NK-92 (cell line): Measurements from ENCODE around the gene FXYD1.

Experiments
- DNase-seq: peaks from one replicate; lab custom pipeline; 2025; ENCODE audit not compliant: unreplicated experiment; lab: John Stamatoyannopoulos, UW

FXYD1 gene

DNA sequence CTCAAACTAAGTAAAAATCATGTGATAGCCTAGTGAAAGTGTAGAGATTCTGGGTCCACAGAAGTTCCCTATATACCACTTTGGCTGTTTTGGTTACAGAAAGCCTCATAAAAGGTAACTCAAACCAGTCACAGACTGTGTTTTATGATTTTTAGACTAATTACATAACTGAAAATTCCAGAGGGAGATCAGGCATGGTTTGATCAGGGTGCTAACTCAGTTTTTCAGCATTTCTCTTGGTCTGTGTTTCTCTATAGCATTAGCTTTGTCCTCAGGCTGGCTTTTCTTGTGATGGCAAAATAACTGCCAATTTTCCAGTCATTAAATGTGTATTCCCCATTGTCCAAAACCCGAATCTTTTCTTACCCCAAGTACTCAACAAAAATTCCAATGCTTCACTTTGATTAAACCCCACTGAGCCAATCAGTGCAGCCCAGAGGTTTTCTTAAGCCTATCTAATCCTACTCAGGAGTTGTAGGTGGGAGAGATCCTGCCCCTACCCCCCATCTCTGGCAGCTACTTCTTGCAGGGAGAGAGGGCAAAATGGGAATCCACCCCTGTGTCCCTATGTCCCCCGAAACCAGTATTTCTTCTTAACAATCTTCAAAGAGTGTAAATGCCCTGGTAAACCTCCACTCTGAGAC lies 31.6 kb upstream of the FXYD1 start:
- no peak for DNase-seq

DNA sequence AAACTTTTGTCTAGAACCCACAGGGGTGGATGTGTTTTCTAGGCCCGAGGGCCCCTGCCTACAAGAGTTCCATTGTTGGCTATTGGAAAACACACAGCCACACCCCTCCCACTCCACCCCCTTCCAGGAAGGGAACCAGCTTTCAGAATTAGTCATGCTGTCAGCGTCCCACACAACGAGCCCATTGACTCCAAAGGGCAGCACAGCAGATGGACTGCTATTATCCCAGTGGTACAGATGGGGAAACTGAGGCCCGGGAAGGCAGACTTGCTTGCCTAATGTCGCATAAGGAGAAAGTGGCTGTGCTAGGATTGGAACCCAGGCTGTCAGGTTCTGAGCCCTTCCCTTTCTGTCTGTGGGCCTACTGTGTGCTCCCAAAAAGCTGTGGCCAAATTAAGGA lies 31.1 kb upstream of the FXYD1 start:
- no peak for DNase-seq

DNA sequence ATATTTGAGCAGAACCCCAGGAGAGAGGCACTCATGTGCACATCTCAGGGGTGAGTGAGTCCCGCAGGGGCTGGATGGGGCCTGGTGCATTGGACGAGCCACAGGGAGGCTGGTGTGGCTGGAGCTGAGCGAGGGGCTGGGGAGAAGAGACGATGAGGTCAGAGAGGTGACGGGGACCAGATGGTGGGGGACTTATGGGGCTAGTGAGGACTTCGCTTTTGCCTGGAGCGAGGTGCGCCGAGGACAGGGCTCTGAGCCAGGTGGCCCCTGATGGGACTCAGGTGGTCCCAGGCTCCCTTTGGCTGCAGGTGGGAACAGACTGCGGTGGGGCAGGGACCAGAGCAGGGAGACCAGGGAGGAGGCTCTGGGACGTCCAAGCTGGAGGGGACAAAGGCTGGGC lies 29.9 kb upstream of the FXYD1 start:
- no peak for DNase-seq

DNA sequence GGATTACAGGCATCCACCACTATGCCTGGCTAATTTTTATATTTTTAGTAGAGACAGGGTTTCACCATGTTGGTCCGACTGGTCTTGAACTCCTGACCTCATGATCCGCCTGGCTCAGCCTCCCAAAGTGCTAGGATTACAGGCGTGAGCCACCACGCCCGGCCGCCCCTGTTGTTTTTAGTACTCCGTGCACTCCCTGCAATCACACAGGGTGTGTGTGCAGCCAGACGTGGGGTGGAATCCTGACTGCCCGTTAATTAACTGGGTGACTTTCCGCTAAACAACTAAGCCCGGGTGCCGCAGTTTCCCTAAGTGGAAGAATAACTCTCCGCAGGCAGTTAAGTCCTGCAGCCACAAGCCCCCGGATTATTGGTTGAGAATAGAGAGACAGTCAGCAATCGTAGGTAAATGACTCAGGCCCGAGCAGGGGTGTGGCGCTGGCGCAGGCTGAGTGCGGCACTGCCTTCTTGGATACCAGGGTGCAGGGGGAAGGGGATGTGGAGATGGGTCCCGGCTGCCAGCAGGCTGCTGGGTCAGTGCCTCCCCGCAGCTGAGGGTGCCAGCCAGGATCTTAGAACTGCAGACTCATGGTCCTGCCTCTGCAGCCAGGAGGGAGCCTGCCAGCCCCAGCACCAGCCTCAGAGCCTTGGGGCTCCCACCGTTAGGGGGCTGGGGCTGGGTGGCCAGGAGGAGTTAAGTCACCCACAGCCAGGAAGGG lies 29.1 kb upstream of the FXYD1 start:
- DNase-seq, result no peak

DNA sequence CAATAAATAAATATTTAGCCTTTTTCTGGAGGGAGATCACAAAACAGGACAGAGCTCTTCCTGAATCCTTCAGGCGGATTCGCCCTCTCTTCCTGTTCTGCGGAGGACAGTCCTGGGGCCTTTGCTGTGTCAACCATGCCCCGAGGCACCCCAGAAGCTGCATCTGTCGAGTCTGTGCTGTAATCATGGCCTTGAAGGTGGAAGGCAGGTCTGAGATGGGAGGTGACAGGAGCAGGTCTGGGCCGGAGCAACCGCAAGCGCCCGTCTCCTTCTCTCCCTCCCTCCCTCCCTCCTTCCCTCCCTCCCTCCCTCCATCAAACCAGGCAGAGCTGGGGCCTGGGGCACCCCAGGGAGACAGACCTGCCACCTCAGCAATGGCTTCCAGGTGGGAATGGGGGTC lies 27.6 kb upstream of the FXYD1 start:
- DNase-seq, result no peak

DNA sequence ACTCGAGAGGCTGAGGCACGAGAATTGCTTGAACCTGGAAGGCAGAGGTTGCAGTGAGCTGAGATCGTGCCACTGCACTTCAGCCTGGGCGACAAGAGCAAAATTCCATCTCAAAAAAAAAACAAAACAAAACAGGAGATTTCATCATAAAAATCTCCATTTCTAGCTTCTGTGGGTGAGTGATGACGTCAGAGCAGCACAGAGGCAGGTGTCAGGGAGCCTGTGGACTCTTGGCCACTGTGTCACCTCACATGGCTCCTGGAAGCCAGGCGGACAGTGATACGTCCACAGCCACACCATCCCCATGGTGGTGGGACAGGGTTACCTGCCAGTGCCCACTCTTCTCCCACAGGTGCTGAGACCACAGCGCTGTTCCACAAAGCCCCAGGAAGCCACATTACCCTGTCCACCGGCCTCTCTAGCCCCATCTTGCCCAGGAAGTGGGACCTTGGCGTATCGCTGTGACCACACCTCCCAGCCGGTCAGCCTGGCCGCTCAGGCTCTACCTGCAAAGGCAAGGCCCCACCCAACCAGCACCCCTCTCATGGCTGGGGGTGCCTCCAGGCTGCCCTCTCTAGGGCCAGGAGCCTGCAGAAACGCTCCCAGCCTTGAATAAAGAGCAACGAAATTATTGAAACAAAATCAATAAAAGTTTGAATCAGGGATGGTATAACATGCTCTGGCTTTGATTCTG lies 25.5 kb upstream of the FXYD1 start:
- no peak for DNase-seq

DNA sequence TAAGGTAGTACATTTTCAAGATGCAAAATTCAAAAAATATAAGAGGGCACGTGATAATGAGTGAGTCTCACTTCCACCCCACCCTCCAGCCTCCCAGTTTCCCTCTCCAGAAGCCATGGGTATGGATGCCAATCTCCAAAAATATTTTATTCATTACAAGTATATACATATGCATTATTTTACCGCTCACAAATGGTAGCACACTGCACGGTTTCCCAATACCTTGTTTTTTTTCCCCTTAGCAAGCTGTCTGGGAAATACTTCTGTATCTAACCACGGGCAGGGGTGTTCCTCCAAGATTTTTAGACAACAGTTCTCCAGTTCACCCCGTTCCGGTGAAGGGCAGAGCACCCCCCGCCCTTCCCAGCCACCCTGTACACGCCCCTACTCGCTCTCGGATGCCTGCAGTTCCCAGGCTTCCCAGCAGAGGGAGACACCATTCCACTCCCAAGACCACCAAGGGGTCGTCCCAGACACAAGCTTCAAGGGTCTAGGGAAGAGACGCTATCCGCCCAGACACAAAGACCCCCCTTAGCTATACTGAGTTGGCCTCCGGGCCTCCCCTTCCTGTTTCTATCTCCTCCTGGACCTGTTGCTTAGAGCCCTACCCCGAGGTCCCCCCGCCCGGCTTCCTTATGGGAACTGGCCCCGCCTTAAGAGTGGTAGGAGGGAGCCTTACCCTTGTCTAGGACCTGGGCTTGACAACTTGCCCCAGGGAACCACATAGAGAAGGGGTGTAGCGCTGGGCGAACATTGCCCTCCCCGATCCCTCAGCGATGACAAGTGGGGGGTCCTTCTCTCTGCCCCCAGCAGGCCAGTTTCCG lies 24.1 kb upstream of the FXYD1 start:
- DNase-seq, result no peak

DNA sequence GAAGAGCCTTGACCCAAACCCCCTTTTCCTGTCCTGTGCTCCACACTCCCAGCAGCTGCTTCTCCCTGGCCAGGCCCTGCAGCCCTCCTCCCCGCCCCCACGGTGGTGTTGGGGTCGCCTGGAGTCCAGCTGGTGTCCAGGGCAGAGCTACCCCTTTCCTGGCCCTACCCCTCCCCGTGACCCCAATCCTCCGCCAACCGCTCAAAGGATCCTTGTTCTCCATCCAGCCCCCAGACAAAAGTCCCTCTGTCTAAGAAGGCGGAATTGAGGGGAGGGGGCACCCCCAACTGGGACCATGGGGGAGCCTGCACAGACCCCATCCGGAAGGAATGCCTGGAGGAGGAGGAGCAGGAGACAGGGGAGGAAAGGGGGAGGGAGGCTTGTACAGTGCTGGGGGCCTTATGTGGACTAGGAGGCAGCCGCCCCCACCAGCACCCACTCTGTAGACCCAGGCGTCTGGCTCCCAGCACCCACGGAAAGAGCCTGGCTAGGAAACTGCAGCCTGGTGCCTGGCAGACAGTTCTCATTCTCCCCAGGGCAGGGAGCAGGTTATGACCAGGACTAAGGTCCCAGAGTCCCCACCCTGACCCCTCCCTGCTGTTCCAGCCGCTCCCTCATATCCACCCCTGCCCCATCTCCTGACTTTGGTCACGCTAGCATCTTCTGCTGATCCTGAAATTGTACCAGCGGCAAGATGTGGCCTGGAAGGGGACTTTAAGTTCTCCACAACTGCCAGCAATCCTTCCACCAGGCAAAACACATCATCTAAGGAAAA lies 23.3 kb upstream of the FXYD1 start, which contains the start of gene FXYD3:
TSS of gene FXYD3 (plus strand) at position 647 of the 775 bp plus-strand sequence. CDS start 3,554 bp downstream, outside the sequence.
- DNase-seq, result no peak

DNA sequence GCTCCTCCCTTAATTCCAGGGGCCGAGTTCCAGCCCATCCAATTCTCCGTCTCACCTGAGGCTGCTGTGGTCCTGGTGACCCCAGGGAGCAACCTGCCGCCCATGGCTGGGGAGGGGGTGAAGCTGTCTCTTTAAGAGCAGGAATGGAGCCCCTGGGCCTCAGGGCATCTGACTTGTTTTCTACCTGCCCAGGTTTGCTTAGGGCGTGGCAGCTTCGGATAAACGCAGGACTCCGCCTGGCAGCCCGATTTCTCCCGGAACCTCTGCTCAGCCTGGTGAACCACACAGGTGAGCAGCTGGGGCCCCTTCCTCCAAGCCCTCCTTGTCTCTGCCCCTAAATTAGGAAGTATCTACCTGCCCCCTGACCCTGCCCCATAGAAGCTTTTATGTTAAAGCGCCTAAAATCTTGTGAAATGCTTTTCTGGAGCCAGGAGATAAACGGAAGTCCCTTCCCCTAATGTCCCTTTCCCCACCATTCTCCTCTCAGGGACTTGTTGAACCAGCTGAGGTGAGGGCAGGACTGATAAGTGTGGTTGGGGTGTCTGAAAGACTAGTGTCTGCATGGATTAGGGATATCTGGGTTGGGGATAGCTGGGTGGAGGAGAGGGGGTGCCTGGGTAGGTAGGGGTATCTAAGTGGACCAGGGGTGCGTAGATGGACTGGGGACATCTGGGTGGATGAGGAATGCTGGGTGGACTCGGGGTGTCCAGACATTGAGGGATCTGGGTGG lies 22.4 kb upstream of the FXYD1 start:
- no peak for DNase-seq

DNA sequence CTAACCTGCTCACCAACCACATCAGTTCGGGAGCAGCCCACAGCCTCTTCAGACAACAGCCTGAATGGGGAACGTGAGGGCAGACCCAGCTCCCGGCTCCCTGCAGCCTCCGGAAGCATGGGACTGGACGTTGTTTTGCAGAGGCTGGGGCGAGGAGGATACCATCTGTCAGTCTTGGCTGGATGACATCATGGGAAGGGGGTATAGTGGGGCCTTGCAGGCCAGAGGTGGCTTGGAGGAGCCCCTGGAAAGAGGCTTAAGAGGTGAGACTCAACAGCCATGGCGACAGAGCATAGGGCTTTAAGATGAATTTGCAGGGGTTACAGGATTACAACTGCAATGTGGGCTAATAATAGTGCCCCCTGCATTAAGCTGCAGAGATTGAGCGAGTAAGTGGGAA lies 21.5 kb upstream of the FXYD1 start:
- no peak for DNase-seq

DNA sequence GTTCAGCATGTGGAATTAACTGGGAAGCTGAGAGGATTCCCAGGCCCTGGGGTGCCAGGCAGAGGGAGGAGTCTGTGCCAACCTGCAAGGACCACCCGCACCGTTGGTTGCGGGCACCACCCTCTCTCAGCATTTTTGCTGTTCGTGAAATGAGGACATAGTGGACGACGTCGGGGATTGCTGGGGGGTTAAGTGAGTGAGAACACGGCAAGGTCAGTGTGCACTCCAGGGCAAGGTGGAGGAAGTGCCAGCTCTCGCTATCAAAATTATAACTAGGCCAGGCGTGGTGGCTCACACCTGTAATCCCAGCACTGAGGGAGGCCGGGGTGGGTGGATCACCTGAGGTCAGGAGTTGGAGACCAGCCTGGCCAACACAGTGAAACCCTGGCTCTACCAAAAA lies 20.8 kb upstream of the FXYD1 start:
- DNase-seq, result no peak

DNA sequence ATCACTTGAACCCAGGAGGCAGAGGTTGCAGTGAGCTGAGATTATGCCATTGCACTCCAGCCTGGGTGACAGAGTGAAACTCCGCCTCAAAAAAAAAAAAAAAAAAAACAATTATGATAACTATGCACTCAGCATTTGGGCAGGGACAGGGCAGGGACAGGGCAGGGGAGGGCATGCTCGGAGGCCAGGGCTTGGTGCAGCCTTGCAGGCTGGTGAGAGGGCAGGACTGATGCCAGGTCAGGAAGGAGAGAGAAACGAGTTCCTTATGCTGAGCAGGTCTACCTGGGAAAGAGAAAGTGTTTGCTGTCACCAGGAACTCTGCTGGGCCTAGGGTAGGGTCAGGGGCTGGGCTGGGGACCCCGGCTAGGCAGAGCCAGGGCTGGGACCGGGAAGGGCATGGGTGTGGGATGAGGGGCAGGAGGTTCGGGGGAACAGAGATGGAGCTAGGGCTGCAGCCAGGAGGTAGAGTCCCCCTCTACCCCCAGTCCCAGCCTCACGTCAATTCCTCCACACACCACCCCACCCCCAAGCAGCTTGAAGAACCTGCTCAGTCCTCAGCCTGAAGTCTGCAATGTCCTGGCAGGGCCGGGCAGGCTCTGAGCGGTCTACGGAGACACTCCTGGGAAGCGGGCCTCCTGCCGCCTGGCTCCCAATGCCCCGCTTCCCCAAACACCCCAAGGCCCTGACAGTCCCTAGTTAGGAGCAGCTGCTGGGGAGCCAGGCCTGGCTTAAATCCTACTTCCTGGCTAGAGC lies 20.2 kb upstream of the FXYD1 start:
- no peak for DNase-seq

DNA sequence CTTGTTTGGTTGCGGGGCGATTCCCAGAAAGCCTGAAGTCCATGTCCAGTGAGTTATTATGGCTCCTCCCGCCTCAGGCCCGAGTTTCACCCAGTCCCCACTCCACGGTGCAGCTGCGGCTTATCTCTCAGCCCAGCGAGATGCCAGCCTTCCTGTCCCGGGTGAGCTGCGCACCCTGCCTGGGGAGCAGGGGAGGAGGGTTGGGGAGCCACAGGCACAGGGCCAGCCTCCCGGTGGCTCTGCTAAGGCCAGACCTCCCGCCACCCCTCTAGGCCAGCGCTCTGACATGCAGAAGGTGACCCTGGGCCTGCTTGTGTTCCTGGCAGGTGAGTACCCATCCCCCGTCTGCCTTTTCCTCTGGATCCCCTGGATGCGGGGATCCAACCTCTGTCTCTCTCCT lies 19.5 kb upstream of the FXYD1 start:
- no peak for DNase-seq

DNA sequence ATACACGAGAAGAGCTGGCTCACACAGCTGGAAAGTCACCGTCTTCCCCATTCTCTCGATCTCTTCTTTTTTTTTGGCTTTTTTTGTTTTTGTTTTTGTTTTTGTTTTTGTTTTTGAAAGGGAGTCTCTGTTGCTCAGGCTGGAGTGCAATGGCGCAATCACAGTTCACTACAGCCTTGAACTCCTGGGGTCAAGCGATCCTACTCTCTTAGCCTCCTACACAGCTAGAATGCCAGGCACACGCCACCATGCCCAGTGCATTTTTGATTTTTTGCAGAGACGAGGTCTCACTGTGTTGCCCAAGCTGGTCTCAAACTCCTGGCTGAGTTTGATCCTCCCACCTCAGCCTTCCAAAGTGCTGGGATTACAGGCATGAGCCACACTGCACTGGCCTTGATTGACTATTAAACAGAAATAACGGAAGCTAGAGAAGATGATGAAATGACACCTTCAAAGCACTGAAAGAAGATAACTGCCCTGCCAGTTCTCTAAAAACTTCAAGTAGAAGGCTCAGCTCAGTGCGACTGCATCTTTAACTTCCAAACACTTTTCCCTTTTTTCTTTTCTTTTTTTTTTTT lies 19.0 kb upstream of the FXYD1 start:
- no peak for DNase-seq

DNA sequence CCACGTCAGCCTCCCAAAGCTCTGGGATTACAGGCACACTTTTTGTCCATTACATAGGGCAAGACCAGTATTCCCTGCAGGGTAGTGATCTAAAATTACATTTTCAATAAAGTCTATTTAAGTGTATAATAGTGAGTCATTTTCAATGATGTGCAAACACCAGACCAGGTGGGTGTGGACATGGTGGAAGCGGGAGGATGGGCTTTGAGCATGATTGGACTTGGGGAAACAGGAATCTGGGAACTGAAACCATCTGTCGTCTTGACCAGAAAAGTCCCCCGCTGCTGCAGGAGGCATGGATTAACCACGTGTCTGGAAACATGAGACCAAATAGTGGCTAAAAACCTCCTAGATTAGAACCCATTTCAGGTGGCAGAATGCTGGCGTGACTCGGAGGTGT lies 18.1 kb upstream of the FXYD1 start:
- no peak for DNase-seq

DNA sequence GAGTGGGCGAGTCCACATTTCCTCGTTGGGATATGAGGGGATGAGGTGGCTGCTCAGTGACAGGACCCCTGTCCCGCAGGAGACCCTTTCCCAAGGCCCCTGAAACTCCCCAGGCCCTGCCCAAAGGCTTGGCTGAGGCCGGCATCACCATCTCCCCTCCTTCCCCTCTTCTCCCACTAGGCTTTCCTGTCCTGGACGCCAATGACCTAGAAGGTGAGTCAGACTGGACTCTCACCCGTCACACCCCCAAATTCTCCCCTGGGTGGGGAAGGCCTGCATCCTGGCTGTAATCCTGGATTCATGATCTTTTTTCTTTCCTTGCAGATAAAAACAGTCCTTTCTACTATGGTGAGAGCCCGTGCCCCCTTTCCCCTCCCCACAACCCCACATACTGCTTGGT lies 17.7 kb upstream of the FXYD1 start:
- DNase-seq, result no peak

DNA sequence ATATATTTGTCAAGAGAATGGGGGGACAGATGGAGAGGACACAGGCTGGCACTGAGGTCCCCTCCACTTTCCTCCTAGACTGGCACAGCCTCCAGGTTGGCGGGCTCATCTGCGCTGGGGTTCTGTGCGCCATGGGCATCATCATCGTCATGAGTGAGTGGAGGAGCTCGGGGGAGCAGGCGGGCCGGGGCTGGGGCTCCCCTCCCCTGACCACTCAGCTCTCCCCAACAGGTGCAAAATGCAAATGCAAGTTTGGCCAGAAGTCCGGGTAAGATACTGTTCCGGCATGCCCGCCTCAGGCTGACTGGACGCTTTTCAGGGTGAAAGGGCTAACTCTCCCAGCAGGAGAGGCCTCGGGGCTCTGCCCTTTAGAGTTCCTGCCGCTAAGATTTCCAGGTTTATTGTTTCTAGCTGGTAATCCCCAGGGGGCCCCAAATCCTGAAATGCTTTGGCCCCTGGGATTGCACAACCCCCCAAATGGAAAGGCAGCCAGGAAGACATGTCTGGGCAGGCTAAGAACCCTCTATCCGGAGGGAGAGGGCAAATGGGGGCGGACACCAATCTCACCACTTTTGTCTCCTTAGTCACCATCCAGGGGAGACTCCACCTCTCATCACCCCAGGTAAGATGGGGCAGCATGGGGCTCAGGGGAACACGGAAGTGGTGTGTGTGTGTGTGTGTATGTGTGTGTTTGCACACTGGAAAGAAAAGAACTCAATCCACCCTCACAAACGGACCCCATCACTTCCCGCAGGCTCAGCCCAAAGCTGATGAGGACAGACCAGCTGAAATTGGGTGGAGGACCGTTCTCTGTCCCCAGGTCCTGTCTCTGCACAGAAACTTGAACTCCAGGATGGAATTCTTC lies 15.7 kb upstream of the FXYD1 start:
- DNase-seq, result no peak

DNA sequence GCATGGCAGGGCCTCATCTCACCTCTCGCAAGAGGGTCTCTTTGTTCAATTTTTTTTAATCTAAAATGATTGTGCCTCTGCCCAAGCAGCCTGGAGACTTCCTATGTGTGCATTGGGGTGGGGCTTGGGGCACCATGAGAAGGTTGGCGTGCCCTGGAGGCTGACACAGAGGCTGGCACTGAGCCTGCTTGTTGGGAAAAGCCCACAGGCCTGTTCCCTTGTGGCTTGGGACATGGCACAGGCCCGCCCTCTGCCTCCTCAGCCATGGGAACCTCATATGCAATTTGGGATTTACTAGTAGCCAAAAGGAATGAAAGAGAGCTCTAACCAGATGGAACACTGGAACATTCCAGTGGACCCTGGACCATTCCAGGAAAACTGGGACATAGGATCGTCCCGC lies 15.1 kb upstream of the FXYD1 start:
- DNase-seq, result no peak
